ENCODE measurements around the gene NAT10.

GRCh38 chr11:34174412-34175041 is 69.1 kb downstream of the NAT10 start:
- TF ChIP-seq CTCF (IDR thresholded peaks at IDR 0.05; ENCODE audit: insufficient read depth, low read depth, low read length) = peak; percentile 67
- TF ChIP-seq EZH2 (IDR thresholded peaks at IDR 0.05; ENCODE audit: insufficient read depth, low read length) = no peak
